ENCODE results near the gene STEAP1B. TPM values are rescaled to one million over a fixed set of nuclear protein-coding genes. Genes with fewer than 3 reads are reported as not detected.

The STEAP1B gene
- total RNA-seq, 1 experiment from 2014 or later = 3.2 TPM

DNA sequence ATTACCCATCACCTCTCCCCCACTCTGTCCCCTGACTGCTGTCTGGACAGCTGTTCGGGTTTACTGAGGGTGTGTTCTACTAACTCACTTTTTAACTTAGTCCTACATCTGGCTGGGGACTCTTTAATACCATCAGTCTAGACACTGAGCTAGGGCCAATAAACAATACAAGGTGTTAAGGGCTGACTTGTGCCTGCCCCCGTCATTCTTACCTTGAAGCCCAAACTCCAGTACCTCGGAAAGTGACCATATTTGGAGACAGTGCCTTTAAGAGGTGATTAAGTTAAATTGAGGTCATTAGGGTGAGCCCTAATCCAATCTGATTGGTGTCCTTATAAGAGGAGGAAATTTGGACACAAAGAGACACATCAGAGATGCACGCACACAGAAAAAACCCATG lies 35.7 kb downstream of the STEAP1B start:
- Histone ChIP-seq H2AFZ (ENCODE audit: low read length) (no peak overlapping the region), H3T11ph (ENCODE audit: low read length) (no peak overlapping the region), H3K27me3 (ENCODE audit: insufficient read depth, low read length) (no peaks in the 10 kb centered on the region), H3K23ac (ENCODE audit: insufficient read length, low read depth, low read length) (no peak overlapping the region), H2BK15ac (ENCODE audit: low read depth, low read length) (no peak overlapping the region), H4K20me1 (ENCODE audit: control insufficient read depth, insufficient read depth, insufficient read length) (no peaks in the 10 kb centered on the region), H3K4me1 (ENCODE audit: insufficient read depth, low read length) (no peaks in the 10 kb centered on the region), H3K23me2 (ENCODE audit: insufficient read length, low read depth, low read length, poor library complexity, severe bottlenecking) (no peaks in the 10 kb centered on the region), H3K14ac (ENCODE audit: insufficient read depth, low read length) (no peak overlapping the region), H3K56ac (ENCODE audit: insufficient read length, low read depth, low read length) (no peak overlapping the region), H2AK5ac (ENCODE audit: insufficient read length, low read length) (no peak overlapping the region), H3K79me2 (ENCODE audit: insufficient read depth, low read length) (no peaks in the 10 kb centered on the region), H4K5ac (ENCODE audit: insufficient read length, low read depth, low read length) (no peak overlapping the region), H2BK5ac (ENCODE audit: insufficient read length, low read length) (no peak overlapping the region), H3K27ac (ENCODE audit: insufficient read length, low read depth, low read length) (no peak overlapping the region), H3K18ac (ENCODE audit: insufficient read length, low read depth, low read length) (no peak overlapping the region), H4K8ac (replicated peaks; ENCODE audit: insufficient read length, low read depth, low read length) (no peak overlapping the region), H3K4me2 (ENCODE audit: insufficient read depth, insufficient read length, low read length) (no peak overlapping the region), H3K79me1 (ENCODE audit: insufficient read depth, low read depth, low read length, poor library complexity, severe bottlenecking) (no peaks in the 10 kb centered on the region), H2BK12ac (ENCODE audit: insufficient read length, low read depth, low read length) (no peak overlapping the region), H3K9ac (ENCODE audit: extremely low read depth, insufficient read length, low read length) (no peak overlapping the region), H4K91ac (ENCODE audit: insufficient read length, low read depth, low read length) (no peak overlapping the region), H3K4ac (ENCODE audit: low read depth, low read length) (no peak overlapping the region), H2BK120ac (ENCODE audit: low read depth, low read length, poor library complexity, severe bottlenecking) (no peak overlapping the region), H3K9me3 (ENCODE audit: control insufficient read depth, low read depth, low read length) (no peaks in the 10 kb centered on the region), H2BK20ac (ENCODE audit: low read depth, low read length, poor library complexity, severe bottlenecking) (no peak overlapping the region)
- Mint-ChIP-seq H3K4me1 (no peaks in the 10 kb centered on the region), H3K36me3 (ENCODE audit: insufficient read depth in 1 of 3, low read depth in 3 of 3) (no peaks in the 10 kb centered on the region; a peak in 1 of 7 replicates), H3K27ac (no peak overlapping the region), H3K9me3 (0 out of 5 replicates have a peak, but pooled peaks cover 2% of the 10 kb centered on the region in 2 experiments), H3K27me3 (ENCODE audit: low read depth) (no peaks in the 10 kb centered on the region), H3K4me3 (no peak overlapping the region)
- no CpG with 5 or more reads among the region's 4 CpGs for WGBS (ENCODE audit: extremely low coverage, insufficient read length, low lambda C conversion rate)
- no peak for TF ChIP-seq CTCF (conservative IDR thresholded peaks at IDR 0.05)
- DNase-seq = no peak
